OCI-M2 (cell line): ENCODE data around the gene GRIK1.

Source experiments
- DNase-seq: peaks from one replicate; lab custom pipeline; 2025; ENCODE audit not compliant: unreplicated experiment; lab: John Stamatoyannopoulos, UW

Gene GRIK1

DNA sequence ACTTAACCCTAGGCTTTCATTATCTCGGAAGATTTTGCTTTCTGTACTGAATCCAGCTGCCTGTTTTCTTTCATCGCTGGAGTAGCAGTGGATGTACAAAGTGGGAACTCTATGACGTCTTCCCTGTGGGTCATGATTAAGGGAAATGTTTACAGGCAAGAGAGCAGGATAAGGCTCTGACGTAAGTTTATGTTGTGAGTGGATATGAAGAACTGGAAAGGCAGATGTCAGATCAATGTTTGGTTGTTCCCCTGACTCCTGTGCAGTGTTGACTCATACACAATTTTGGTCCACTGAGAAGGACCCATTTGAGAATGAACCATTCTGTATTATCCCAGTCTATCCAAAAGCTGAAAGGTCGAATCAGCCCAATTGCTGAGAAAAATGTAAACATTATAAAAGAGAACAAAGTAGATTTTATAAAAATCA, 292.4 kb downstream of the GRIK1 start:
- no peak for DNase-seq

- DNase-seq: no peak
These were observed 293.9 kb downstream of the GRIK1 start for GRCh38 chr21:29645666-29646553.

- DNase-seq: no peak
These were observed 296.5 kb downstream of the GRIK1 start for GRCh38 chr21:29643289-29643688.

DNA sequence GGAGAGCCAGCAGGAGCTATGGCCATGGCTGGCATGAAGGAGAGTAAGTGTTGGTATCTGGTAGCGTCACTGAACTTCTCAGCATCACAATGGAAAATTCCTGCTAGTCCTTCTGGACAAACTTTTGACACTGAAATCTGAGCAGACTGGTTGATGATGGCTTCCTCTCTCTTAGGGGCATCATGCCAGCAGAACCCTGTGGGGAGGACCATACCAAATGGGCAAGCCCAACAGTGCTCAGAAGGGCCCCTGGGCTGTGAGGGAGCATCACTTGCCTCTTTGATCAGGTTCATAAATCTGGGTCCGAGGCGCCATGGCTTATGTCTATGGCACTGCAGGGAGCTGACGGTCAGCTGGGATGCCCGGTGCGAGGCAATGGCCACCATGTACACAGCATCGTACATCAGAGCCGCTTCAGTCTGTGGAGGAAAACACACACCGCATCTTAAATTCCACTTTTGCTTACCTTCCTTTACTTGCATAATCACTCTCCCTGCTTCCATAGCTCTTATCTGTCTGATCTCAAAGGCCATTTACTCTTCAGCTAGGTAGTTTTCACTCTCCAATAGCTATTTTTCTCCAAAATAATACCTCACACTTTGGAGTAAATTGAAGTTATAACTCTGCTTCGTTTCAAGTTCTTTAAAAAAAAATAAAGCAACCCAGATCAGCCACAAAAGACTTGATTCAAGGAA, 297.1 kb downstream of the GRIK1 start:
- no peak for DNase-seq

- no peak for DNase-seq
These were observed 297.9 kb downstream of the GRIK1 start for GRCh38 chr21:29641635-29642550.

GRCh38 chr21:29641001-29641634, 298.7 kb downstream of the GRIK1 start:
- no peak for DNase-seq

DNA sequence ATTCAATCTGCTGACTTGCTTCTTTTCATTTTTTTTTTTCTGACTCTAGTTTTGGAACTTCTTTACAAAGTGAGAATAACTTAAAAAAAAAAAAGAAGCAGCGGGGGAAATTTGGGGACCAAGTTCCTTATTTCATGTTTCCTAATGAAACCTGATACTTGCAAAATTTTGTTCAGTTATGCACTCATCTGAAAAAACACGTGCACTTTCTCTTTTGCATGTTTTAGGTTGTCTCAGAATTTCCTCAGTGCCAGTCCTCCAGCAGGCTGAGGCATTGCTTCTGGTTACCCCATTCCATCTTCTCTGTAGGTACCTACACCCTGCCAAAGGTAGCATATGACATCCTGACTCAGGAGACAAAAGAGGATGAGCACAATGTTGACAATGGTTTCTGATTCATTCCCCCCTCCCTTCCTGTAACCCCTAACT, 299.7 kb downstream of the GRIK1 start:
- no peak for DNase-seq

- no peak for DNase-seq
These were observed 300.3 kb downstream of the GRIK1 start for GRCh38 chr21:29639366-29640079.

DNA sequence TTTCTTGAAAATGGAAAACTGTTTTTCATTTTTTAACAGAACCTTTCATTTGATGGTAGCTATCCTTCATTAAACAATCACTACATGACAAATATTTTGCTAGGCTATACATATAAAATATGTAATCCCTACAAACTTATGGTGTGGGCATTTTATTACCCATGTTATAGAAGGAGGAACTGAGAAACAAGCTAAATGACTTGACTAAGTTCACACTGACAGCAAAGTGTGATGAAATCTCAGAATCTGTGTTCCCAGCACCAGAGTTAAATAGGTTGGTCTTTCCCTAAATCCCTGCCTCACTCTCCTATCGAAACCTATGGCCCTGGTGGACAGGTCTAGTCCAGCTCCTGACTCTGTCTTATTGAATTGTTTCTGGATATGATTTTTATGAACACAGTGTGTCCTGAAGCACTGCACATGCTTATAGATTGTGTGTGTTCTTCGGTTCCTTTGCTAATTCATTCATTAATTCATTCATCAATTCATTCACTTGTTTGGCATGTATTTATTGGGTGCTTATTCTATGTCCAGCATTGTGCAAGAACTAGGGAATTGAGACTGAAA, 301.0 kb downstream of the GRIK1 start:
- no peak for DNase-seq

- no peak for DNase-seq
These were observed 301.7 kb downstream of the GRIK1 start for GRCh38 chr21:29638138-29638537.

GRCh38 chr21:29637553-29637952, 302.2 kb downstream of the GRIK1 start:
- DNase-seq: no peak

- DNase-seq: no peak
These were observed 302.7 kb downstream of the GRIK1 start for GRCh38 chr21:29637134-29637533.

DNA sequence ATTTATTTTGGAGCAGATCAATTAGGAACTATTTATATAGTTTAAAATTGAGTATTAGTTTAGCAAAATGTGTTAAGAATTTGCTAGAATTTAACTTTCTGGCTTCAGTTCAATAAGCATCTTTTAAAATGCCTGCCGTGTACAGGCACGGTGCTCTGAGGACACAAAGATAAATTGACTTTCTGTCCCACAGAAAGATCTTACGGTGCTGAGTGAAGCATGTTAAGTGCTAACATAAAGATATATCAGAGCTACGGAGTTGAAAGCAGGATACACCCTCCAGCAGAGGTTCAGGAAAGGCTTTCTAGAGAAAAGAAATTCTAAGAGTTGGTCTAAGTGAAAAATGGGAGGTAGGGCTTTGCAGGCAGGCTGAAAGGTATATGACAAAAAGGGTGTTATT, 305.4 kb downstream of the GRIK1 start:
- no peak for DNase-seq

DNA sequence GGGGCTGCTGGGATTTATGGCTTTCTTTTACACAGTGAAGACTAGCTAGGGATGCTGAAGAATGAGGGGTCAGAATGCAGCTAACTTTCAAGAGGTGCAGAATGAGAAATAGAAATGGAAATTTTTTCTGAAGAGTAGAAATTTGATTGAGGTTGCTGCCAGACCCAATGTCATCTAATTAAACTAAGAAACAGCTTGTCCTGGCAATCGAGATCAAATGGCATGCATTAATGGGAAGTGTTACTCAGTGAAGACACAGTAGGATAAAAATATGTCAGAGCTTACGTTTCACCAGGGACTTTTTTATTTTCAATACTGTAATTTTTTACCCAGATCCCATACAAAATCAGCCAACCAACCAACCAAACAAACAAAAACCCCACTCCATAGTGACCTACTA, 306.0 kb downstream of the GRIK1 start:
- DNase-seq: no peak

DNA sequence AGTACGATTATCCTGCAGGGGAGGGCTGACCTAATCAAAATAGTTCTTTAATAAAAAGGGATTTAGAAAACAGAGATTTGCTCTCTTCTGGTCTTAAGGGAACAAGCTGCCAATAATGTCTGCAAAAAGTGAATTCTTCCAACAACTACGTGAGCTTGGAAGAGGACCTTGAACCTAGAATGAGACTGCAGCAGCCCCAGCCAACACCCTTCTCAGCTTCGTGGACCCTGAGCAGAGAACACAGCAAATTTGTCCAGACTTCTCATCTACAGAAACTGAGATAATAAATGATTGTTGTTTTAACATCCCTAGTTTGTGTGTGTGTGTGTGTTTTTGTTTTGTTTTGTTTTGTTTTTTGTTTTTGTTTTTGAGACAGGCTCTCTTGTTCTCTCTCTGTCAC, 309.4 kb downstream of the GRIK1 start:
- no peak for DNase-seq

DNA sequence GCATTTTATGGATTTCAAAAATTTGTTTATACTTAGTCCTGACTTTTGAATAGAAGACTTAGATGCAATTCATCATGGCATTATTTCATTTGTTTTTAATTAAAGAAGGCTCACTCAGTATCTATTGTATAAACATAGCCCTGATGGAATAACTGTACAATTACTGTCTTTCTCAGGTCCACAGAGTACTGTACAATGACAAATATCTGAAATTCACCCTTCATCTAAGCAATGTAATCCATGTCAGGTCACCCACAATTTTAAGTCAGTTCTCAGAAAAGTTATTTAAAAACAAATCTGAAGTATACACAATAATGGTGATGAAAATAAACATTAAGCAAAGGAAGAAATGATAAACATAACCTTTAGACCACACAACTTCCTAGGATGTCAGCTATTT, 311.9 kb downstream of the GRIK1 start:
- DNase-seq: no peak

DNA sequence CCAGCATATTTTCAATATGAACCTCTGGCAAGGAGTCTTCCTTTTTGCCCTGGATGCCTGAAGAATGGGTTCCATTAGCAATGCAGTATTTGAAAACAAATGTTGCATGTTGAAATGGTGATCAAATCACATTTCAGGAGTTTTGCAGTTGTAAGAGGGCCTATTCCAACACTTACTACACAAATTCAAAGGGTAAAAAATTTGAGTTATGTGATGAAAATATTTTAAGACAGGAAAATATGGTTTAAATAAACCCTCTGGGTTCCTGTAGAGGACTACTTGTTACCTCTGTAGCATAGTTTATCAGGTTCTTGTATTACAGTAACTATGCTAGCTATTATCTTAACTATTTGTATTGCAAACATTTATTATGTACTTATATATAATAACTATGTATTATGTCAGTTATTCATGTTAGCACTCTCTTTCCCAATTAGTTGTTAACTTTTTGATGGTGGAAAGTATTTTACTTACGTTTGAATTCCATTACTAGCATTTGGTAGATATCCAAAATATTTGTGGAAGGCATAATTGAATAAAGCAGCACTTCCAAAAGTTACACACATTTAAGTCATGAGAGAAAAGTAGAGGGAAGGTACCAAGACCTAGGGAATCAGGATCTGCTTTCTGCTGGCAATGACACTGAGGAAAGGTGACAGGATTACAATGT, 312.9 kb downstream of the GRIK1 start:
- no peak for DNase-seq

DNA sequence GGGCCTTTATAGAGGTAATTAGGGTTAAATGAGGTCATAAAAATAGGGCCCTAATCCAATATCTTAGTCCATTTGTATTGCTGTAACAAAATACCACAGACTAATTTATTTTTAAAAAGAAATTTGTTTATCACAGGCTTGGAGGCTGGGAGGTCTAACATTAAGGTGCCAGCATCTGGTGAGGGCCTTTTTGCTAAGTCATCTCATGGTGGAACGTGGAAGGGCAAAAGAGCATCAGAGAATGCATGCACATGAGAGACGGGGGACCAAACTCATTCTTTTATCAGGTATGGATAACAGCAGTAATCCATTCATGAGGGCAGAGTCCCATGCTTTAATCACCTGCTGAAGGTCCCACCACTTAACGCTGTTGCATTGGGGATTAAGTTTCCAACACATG, 313.8 kb downstream of the GRIK1 start:
- no peak for DNase-seq

DNA sequence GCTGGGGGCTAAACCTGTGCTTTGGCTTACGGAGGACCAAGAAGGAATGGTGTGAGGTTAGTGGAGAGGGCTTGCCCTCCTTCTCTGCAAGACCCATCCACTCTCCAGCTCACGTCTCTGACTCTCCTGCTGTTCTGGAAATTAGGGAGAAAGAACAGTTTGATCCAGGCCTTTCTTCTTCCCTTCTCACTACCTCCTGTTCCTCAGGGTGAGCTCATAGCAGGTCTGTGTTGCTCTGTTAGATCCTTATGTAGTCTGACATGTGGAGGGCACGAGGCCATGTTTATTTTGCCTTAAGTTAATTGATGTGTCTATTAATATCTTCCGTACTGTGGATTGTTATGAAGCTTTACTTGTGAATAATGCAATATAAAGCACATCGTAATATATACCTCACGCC, 315.0 kb downstream of the GRIK1 start:
- DNase-seq: no peak
